GM21367 (cell line): Measurements from ENCODE around the gene ADAM23.

ENCODE experiments used
- ATAC-seq: cut with Tn5 transposase; IDR thresholded peaks from one replicate; pipeline ENCODE4 v1.9.1; 2021; ENCODE audit not compliant: unreplicated experiment

The ADAM23 gene

DNA sequence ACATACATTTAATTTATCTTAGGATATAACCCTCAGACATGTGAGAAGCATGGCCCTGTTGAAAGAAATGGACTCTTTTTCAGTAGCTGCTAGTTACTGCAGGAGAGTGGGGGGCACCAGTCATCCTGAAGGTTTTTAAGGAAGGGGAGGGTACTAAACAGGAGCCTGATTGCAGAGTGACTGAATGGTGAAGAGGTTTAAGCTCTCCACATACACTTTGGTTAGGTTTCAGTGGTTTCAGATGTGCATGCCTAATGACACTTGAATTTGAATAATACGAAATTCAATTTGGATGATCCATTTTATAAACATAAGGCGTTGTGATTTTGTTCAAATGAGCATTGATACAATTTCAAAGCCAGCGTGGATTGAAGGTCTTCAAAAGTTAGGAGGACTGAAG lies 188.0 kb downstream of the ADAM23 start:
- no peak for ATAC-seq

DNA sequence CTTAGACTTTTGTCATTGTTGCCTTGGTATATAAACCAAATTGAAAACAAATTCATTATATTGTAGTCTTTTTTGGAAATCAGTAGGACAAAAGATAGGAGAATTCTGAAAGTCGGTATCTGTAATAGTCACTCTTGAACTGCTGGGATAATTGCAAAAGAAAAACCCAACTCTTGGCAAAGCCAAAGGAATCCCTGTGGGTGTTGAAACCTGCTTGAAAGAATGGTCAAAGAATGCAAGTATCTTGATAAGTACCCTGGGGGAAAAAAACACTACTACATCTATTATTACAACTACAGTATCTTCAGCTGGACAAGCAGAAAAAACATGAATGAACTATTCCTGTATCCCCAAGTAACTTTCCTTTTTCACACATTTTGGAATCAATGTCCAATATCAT lies 191.7 kb downstream of the ADAM23 start:
- ATAC-seq, result no peak

DNA sequence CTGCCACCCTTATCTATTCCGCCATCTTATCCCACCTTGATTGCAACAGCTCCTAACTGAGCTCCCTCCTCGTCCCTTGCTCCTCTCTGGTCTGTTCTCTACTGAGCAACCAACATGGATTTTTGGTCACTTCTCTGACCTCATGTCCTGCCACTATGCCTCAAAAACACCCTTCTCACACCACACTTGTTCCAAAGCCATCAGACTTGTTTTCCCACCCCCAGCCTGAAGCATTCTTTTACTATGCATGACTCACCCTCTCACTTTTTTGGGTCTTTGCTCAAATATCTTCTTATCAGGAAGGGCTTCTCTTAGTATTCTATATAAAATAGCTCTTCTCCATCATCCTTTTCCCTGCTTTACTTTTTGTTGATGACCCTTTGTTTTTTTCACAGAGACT lies 196.3 kb downstream of the ADAM23 start:
- no peak for ATAC-seq

DNA sequence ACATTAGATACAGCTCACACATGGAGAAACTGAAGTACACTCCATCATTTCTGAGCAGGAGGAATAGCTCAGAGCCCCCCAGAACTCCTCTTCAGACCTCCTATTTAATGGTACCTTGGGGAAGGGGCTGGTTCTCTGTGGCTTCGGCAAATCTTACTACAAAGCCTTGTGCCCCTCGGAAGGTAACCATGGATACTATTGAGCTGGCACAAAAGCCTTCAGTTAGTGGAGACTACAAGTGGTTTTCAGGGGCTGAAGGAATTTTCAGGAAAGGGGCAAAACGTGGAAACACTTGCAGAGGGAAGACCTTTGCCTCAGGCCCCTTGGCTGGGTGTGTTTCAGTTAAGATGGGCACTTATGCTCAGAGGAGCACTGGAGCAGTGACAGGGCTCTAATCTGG lies 197.9 kb downstream of the ADAM23 start:
- no peak for ATAC-seq

DNA sequence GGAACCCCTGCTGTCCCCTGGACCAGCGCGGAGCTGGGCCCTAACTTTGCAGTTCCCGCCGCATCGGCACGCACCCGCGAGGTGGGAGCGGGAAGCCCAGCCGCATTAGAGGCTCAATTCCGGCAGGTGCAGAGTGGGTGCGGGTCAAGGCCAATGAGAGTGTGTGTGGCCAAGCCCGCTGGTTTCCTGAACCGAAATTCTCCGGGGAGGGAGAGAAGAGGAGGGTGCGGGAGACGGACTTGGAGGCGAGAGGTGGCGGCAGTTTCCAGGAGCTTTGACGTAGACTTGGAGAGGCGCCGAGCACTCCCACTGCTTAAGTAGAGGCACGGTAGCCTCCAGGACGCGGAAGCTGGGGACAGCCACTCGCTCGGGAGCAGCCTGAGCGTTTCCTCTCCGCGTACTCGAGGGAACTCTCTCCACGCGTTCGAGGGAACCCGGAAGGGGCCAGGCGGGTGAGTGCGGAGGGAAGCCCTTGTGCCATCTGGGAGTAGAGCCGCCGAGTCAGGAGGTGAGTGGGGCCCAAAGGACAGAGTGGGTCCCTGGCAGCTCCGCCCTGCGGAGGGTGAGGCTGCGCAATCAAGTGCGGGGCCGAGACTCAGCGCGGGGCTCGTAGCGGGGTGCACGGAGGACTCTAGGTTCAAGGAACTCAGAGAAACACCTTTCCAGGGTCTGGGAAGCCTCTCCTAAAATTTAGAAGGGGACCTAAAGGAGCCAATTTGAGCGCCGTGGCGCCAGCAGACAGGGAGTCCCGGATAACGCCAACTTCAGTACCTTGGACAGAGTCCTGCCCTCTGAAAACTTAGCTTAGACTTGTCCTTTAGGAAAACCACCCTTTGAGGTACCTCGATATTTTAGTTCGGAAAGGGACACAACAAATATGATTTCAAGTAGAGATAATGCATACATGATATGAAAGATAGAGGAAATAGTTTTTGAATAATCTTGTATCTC lies 199.0 kb downstream of the ADAM23 start, which contains the start of gene FAM237A:
Gene FAM237A (plus strand): TSS at position 413 of the 951 bp plus-strand sequence. CDS start 1,750 bp downstream, outside the sequence.
- ATAC-seq, result no peak

DNA sequence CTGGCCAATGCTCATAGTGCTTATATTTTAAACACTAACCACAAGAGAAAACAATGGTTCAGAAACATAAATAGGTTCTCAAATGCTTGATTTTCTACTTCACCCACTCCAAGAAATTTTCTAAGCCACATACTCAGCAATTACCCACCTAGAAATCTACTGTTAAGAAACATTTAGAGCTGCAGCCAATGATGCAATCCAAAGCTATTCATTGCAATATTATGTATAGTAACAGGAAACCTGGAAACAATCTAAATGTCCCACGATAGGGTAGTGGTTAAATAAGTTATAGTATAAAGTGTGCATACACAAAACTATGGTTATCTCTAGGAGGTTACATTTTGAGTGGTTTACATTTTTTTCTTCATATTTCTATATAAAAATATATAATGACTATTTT lies 204.7 kb downstream of the ADAM23 start:
- no peak for ATAC-seq

DNA sequence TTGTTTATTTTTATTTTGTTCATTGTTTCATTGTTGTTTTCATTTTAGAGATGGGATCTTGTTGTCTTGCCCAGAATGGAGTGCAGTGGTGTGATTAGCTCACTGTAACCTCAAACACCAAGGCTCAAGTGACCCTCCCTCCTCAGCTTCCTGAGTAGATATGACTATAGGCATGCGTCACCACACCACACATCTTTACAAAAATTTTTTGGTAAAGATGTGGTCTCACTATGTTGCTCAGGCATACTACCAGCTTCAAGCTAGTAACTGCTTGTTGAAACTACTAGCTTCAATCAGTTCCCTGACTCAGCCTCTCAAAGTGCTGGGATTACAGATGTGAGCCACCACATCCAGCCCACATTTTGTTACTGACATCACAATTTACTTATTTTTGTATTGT lies 213.8 kb downstream of the ADAM23 start:
- no peak for ATAC-seq

DNA sequence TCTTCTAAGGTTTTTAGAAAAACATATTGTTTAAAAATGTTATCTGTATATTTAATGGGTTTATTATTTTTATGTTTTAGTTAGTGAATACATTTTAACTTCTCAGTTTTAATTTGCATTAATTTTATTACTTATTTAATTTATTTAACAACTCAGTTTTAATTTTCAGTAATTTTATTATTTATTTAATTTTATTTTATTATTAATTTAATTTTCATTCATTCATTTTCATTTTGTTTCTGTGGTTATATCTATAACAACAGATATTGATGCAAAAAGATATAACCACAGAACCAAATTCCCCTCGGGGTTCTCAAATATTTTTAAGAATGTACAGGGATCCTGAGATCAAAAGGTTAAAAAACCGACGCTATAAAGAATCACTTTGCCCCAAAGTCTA lies 221.9 kb downstream of the ADAM23 start:
- ATAC-seq, result no peak
